Renal pelvis (tissue), 12 donors: ENCODE data around the gene STK10. TPM values are rescaled to one million over a fixed set of nuclear protein-coding genes. Genes with fewer than 3 reads are reported as not detected.
"Not testable (repeated sequence)": the region's sequence is repeated elsewhere in the genome, so short reads cannot be mapped to it uniquely, and the experiment has no call there.

Experiments used
- DNase-seq: peaks from one replicate; pipeline ENCODE4 v3.0.0-alpha.2; 2013
- long read RNA-seq, 16 experiments: transcript quantifications; one replicate each; lab custom pipeline, GENCODE V29; 2026
- polyA plus RNA-seq, 3 donors: library from polyadenylated mRNA; unstranded; fragments of 120-200 nt; gene quantifications; one replicate each; pipeline ENCODE4 v1.2.1, GENCODE V29; 2013; ENCODE audit not compliant: insufficient read length in 3 of 3

Gene STK10
- 10 to 100 TPM; 15.4 to 19.0 (median 16.4) TPM for polyA plus RNA-seq
- long read RNA-seq, donor 1, result 0 reads
- long read RNA-seq, donor 2, result 0 reads
- long read RNA-seq, donor 3, full-length matches to known transcripts, result 2 of 10 reads
- long read RNA-seq, donor 3, partial matches to known transcripts, result 8 of 10 reads
- long read RNA-seq, donor 3, other reads (novel, unspliced or antisense), result 0 of 10 reads
- long read RNA-seq, donor 4, full-length matches to known transcripts, result 2 of 2 reads
- long read RNA-seq, donor 4, partial matches to known transcripts, result 0 of 2 reads
- long read RNA-seq, donor 4, other reads (novel, unspliced or antisense), result 0 of 2 reads
- long read RNA-seq, donor 5, result 0 reads
- long read RNA-seq, donor 6, result 0 reads
- long read RNA-seq, donor 7, full-length matches to known transcripts, result 2 of 10 reads
- long read RNA-seq, donor 7, partial matches to known transcripts, result 8 of 10 reads
- long read RNA-seq, donor 7, other reads (novel, unspliced or antisense), result 0 of 10 reads
- long read RNA-seq, donor 8, result 0 reads
- long read RNA-seq, donor 9, full-length matches to known transcripts, result 2 of 2 reads
- long read RNA-seq, donor 9, partial matches to known transcripts, result 0 of 2 reads
- long read RNA-seq, donor 9, other reads (novel, unspliced or antisense), result 0 of 2 reads
- long read RNA-seq, donor 10, result 0 reads
- long read RNA-seq, donor 11, full-length matches to known transcripts, result 1 of 1 reads
- long read RNA-seq, donor 11, partial matches to known transcripts, result 0 of 1 reads
- long read RNA-seq, donor 11, other reads (novel, unspliced or antisense), result 0 of 1 reads
- long read RNA-seq, donor 12, full-length matches to known transcripts, result 1 of 1 reads
- long read RNA-seq, donor 12, partial matches to known transcripts, result 0 of 1 reads
- long read RNA-seq, donor 12, other reads (novel, unspliced or antisense), result 0 of 1 reads
- long read RNA-seq, donor 13, result 0 reads
- long read RNA-seq, donor 14, partial matches to known transcripts, result 12 of 16 reads
- long read RNA-seq, donor 14, other reads (novel, unspliced or antisense), result 0 of 16 reads
- long read RNA-seq, donor 15, full-length matches to known transcripts, result 2 of 2 reads
- long read RNA-seq, donor 15, partial matches to known transcripts, result 0 of 2 reads
- long read RNA-seq, donor 15, other reads (novel, unspliced or antisense), result 0 of 2 reads
- long read RNA-seq, donor 16, full-length matches to known transcripts, result 1 of 7 reads
- long read RNA-seq, donor 16, partial matches to known transcripts, result 6 of 7 reads
- long read RNA-seq, donor 16, other reads (novel, unspliced or antisense), result 0 of 7 reads

DNA sequence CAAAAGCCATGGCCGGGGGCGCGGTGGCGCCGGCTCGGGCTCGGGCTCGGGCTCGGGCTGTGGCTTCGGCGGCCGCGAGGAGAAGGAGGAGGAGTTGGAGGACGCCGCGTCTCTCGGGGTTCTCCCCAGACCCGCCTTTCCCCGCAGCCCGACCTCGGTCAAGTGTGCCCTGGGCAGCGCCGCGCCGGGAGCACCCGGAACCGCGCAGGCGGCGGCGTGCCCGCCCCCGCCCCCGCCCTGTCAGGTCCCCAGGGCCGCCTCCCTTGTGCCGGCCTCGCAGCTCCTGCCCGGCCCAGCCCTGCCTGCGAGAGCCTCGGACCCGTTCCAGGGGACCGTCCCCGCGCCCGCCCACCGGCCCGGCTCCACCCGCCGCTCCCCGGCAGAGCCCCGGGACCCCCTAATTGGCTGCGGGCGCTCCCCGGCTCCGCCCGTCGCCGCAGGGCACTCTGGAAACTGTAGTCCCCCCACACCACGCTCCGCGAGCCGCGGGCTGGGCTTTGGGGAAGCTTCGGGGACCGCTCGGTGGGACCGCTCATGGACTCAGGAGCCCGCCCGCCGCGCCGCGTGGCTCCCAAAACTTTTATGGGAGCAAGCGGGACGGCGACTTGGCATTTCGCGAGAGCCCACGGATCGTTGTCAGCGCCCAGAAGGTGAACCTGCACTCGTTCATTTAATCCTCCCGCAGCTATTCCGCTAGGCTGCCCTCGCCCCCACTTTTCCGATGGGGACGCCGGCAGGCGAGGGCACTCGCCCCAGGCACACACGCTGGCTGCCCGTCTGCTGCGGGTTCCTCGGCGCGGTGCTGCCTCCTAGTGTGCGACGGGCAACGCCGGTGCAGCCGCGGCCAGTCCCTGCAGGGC is at the start of gene STK10:
Gene STK10 (minus strand): TSS at position 192 of the 860 bp plus-strand sequence. CDS start 182 bp downstream, at position 10.
- DNase-seq, result peak; percentile 83

GRCh38 chr5:172235827-172236736 is 48.1 kb upstream of the STK10 start:
- no peak for DNase-seq

- no peak for DNase-seq
Observed at GRCh38 chr5:172235132-172235780, 47.2 kb upstream of the STK10 start.

GRCh38 chr5:172234031-172234430 is 46.0 kb upstream of the STK10 start:
- no peak for DNase-seq

GRCh38 chr5:172229904-172230303 is 41.9 kb upstream of the STK10 start:
- no peak for DNase-seq

- DNase-seq, result no peak
Observed at GRCh38 chr5:172224996-172225395, 37.0 kb upstream of the STK10 start.

- no peak for DNase-seq
Observed at GRCh38 chr5:172223901-172224873, 36.2 kb upstream of the STK10 start.

DNA sequence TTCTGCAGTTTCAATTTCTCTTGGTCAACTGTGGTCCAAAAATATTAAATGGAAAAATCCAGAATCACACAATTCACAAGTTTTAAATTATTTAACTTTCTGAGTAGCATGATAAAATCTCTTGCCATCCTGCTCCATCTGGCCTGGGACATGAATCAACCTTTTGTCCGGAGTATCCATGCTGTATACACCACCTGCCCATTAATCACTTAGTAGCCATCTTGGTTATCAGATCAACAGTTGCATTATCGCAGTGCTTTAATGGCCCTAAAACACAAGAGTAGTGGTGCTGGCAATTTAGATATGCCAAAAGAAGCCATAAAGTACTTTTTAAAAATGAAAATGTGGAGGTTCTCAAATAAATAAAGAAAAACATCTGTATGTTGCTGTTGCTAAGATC is 31.3 kb upstream of the STK10 start:
- no peak for DNase-seq

- DNase-seq, result no peak
Observed at GRCh38 chr5:172216345-172216744, 28.3 kb upstream of the STK10 start.

DNA sequence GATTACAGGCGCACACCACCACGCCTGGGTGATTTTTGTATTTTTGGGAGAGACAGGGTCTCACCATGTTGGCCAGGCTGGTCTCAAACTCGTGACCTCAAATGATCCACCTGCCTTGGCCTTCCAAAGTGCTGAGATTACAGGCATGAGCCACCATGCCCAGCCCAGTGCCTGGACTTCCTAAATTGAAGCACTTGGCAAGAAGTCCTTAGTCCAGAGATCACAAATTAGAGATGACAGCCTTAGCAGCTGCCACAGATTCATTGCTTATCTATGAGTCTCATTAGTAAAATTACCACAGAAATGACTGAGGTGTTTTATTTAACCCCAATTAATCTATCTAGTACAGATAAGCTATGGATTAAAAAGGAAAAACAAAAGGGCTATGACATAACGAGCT is 25.1 kb upstream of the STK10 start:
- no peak for DNase-seq

- no peak for DNase-seq
Observed at GRCh38 chr5:172211676-172212075, 23.7 kb upstream of the STK10 start.

DNA sequence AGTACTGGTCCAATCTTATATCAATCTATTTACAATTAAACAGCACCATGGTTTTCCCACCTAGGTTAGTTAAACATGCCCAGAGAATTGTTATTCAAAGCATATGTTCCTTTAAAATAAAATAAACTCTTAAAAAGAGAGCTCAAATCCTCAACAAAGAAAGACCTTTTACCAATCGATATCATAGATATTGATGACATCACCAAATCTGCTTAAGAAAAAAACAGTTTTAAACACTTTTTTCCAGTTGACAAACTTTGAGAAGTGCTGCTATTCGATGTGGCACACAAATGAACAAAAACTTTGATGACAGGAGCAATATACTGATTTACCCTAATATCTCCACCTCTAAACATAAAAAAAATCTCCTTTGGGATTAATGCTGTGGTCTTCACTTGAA is 21.7 kb upstream of the STK10 start:
- DNase-seq, result no peak

GRCh38 chr5:172207511-172207910 is 19.5 kb upstream of the STK10 start:
- no peak for DNase-seq

GRCh38 chr5:172205984-172206383 is 18.0 kb upstream of the STK10 start:
- not testable (repeated sequence) for DNase-seq

GRCh38 chr5:172200476-172200875 is 12.5 kb upstream of the STK10 start:
- DNase-seq, result no peak

GRCh38 chr5:172199446-172199845 is 11.4 kb upstream of the STK10 start:
- no peak for DNase-seq

DNA sequence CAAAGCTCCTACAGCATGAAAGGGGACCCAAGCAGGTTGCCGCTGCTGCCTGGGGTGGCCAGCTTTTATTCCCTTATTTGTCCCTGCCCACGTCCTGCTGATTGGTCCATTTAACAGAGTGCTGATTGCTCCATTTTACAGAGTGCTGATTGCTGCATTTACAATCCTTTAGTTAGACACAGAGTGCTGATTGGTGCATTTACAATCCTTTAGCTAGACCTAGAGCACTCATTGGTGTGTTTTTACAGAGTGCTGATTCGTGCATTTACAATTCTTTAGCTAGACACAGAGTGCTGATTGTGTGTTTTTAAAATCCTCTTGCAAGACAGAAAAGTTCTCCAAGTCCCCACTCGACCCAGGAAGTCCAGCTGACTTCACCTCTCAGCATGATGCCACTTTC is 9.8 kb upstream of the STK10 start:
- not testable (repeated sequence) for DNase-seq
